Urothelium cell line (cell line): Measurements from ENCODE around the gene SAXO2.
"Not testable (repeated sequence)": the region's sequence is repeated elsewhere in the genome, so short reads cannot be mapped to it uniquely, and the experiment has no call there.

Source experiments
- DNase-seq: peaks from one replicate; pipeline ENCODE4 v3.0.0; 2011; ENCODE audit warnings: low spot score, mixed read lengths
- FAIRE-seq: peaks from 2 replicates; lab custom pipeline; 2011; peaks lifted over from hg19 to GRCh38; lab: Jason Lieb, UNC

The SAXO2 gene

GRCh38 chr15:82284381-82284780 is 21.8 kb downstream of the SAXO2 start:
- not testable (repeated sequence) for FAIRE-seq, DNase-seq

- not testable (repeated sequence) for FAIRE-seq, DNase-seq
Observed at GRCh38 chr15:82286475-82286874, 23.9 kb downstream of the SAXO2 start.

- DNase-seq, FAIRE-seq: not testable (repeated sequence)
Observed at GRCh38 chr15:82288202-82288601, 25.6 kb downstream of the SAXO2 start.

GRCh38 chr15:82292271-82292670 is 29.7 kb downstream of the SAXO2 start:
- DNase-seq = no peak
- no peak for FAIRE-seq

GRCh38 chr15:82294061-82294690 is 31.6 kb downstream of the SAXO2 start:
- FAIRE-seq (no peak), DNase-seq (no peak)

GRCh38 chr15:82297546-82297945 is 34.9 kb downstream of the SAXO2 start:
- FAIRE-seq (no peak), DNase-seq (no peak)

- FAIRE-seq = no peak
Observed at GRCh38 chr15:82298032-82298431, 35.4 kb downstream of the SAXO2 start.

GRCh38 chr15:82298520-82298919 is 35.9 kb downstream of the SAXO2 start:
- FAIRE-seq = no peak
- DNase-seq = no peak

More at GRCh38 chr15:82298032-82298431, 35.4 kb downstream of the SAXO2 start:
- DNase-seq = no peak

GRCh38 chr15:82299511-82299914 is 36.9 kb downstream of the SAXO2 start:
- DNase-seq, FAIRE-seq: not testable (repeated sequence)

- FAIRE-seq = not testable (repeated sequence)
Observed at GRCh38 chr15:82300326-82300725, 37.7 kb downstream of the SAXO2 start.

GRCh38 chr15:82300883-82301282 is 38.3 kb downstream of the SAXO2 start:
- DNase-seq (no peak), FAIRE-seq (no peak)

More at GRCh38 chr15:82300326-82300725, 37.7 kb downstream of the SAXO2 start:
- DNase-seq = not testable (repeated sequence)

GRCh38 chr15:82301296-82302016 is 38.8 kb downstream of the SAXO2 start:
- DNase-seq = no peak
- FAIRE-seq = no peak

- DNase-seq (no peak), FAIRE-seq (no peak)
Observed at GRCh38 chr15:82303956-82304777, 41.5 kb downstream of the SAXO2 start.

GRCh38 chr15:82304778-82305090 is 42.1 kb downstream of the SAXO2 start:
- no peak for DNase-seq
- FAIRE-seq = no peak

GRCh38 chr15:82305621-82306048 is 43.0 kb downstream of the SAXO2 start:
- FAIRE-seq (no peak), DNase-seq (no peak)

GRCh38 chr15:82306791-82307713 is 44.4 kb downstream of the SAXO2 start:
- no peak for DNase-seq
- no peak for FAIRE-seq

- no peak for DNase-seq
- no peak for FAIRE-seq
Observed at GRCh38 chr15:82307714-82308081, 45.1 kb downstream of the SAXO2 start.

- DNase-seq (no peak), FAIRE-seq (no peak)
Observed at GRCh38 chr15:82309802-82310201, 47.2 kb downstream of the SAXO2 start.

- FAIRE-seq, DNase-seq: not testable (repeated sequence)
Observed at GRCh38 chr15:82311321-82311720, 48.7 kb downstream of the SAXO2 start.

GRCh38 chr15:82312586-82313349 is 50.1 kb downstream of the SAXO2 start:
- DNase-seq (no peak), FAIRE-seq (no peak)
